ENCODE measurements around the gene SPINT1. TPM values are rescaled to one million over a fixed set of nuclear protein-coding genes. Genes with fewer than 3 reads are reported as not detected.
A peak's percentile ranks its signal among the peaks of the same experiment; 100 is the strongest.
"Not testable (repeated sequence)": the region's sequence is repeated elsewhere in the genome, so short reads cannot be mapped to it uniquely, and the experiment has no call there.

Gene SPINT1
- total and polyA plus RNA-seq, 2 donors (not counting 1 experiment from before 2014, with no cell fraction given) = under 0.01 to 0.09 TPM

GRCh38 chr15:40859206-40859851 is 15.5 kb downstream of the SPINT1 start:
- no peak for TF ChIP-seq EZH2 (IDR thresholded peaks at IDR 0.05; ENCODE audit: low read length, missing control alignments)
- TF ChIP-seq, protein P1, sequence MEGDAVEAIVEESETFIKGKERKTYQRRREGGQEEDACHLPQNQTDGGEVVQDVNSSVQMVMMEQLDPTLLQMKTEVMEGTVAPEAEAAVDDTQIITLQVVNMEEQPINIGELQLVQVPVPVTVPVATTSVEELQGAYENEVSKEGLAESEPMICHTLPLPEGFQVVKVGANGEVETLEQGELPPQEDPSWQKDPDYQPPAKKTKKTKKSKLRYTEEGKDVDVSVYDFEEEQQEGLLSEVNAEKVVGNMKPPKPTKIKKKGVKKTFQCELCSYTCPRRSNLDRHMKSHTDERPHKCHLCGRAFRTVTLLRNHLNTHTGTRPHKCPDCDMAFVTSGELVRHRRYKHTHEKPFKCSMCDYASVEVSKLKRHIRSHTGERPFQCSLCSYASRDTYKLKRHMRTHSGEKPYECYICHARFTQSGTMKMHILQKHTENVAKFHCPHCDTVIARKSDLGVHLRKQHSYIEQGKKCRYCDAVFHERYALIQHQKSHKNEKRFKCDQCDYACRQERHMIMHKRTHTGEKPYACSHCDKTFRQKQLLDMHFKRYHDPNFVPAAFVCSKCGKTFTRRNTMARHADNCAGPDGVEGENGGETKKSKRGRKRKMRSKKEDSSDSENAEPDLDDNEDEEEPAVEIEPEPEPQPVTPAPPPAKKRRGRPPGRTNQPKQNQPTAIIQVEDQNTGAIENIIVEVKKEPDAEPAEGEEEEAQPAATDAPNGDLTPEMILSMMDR (conservative IDR thresholded peaks at IDR 0.05 in 1 of 2, IDR thresholded peaks at IDR 0.05 in 1 of 2; ENCODE audit: low read depth in 1 of 2, low read length in 2 of 2) = peak; percentile 59 to 86
- Histone ChIP-seq H3K36me3 (ENCODE audit: control insufficient read depth, insufficient read depth, low read length) (no peaks in the 10 kb centered on the region), H3K27me3 (ENCODE audit: control insufficient read depth, insufficient read depth, low read length) (no peaks in the 10 kb centered on the region), H4K20me1 (ENCODE audit: control insufficient read depth, extremely low read depth, insufficient read depth, low read length) (no peaks in the 10 kb centered on the region), H3K4me1 (ENCODE audit: control insufficient read depth, extremely low read depth, insufficient read depth, low read length) (no peaks in the 10 kb centered on the region), H2AFZ (ENCODE audit: low read length) (no peak overlapping the region), H3K79me2 (ENCODE audit: control insufficient read depth, insufficient read depth, low read length) (no peaks in the 10 kb centered on the region), H3K4me3 (replicated peaks in 1 of 4; ENCODE audit: control extremely low read depth in 1 of 4, insufficient read depth in 1 of 4, low read depth in 3 of 4, low read length in 4 of 4) (no peak overlapping the region), H3K9me3 (ENCODE audit: control insufficient read depth, insufficient read depth, low read depth, low read length) (no peaks in the 10 kb centered on the region), H3K9ac (ENCODE audit: insufficient read depth, low read length) (no peak overlapping the region), H3K27ac (ENCODE audit: insufficient read depth, low read length) (no peak overlapping the region), H3K4me2 (ENCODE audit: extremely low read depth, insufficient read depth, low read length) (no peak overlapping the region)
- DNase-seq (ENCODE audit: low read depth in 2 of 2) = peak; percentile 62 to 73

GRCh38 chr15:40861147-40861546 is 17.3 kb downstream of the SPINT1 start:
- H2AFZ ChIP-seq (ENCODE audit: low read length); H3K36me3 ChIP-seq (ENCODE audit: control insufficient read depth, insufficient read depth, low read length); DNase-seq (ENCODE audit: low read depth in 2 of 2); H3K79me2 ChIP-seq (ENCODE audit: control insufficient read depth, insufficient read depth, low read length); H3K4me3 ChIP-seq (replicated peaks in 1 of 4; ENCODE audit: control extremely low read depth in 1 of 4, insufficient read depth in 1 of 4, low read depth in 3 of 4, low read length in 4 of 4); H3K4me2 ChIP-seq (ENCODE audit: extremely low read depth, insufficient read depth, low read length); H3K27ac ChIP-seq (ENCODE audit: insufficient read depth, low read length); H4K20me1 ChIP-seq (ENCODE audit: control insufficient read depth, extremely low read depth, insufficient read depth, low read length); H3K9ac ChIP-seq (ENCODE audit: insufficient read depth, low read length); H3K9me3 ChIP-seq (ENCODE audit: control insufficient read depth, insufficient read depth, low read depth, low read length); H3K27me3 ChIP-seq (ENCODE audit: control insufficient read depth, insufficient read depth, low read length); H3K4me1 ChIP-seq (ENCODE audit: control insufficient read depth, extremely low read depth, insufficient read depth, low read length): not testable (repeated sequence)

DNA sequence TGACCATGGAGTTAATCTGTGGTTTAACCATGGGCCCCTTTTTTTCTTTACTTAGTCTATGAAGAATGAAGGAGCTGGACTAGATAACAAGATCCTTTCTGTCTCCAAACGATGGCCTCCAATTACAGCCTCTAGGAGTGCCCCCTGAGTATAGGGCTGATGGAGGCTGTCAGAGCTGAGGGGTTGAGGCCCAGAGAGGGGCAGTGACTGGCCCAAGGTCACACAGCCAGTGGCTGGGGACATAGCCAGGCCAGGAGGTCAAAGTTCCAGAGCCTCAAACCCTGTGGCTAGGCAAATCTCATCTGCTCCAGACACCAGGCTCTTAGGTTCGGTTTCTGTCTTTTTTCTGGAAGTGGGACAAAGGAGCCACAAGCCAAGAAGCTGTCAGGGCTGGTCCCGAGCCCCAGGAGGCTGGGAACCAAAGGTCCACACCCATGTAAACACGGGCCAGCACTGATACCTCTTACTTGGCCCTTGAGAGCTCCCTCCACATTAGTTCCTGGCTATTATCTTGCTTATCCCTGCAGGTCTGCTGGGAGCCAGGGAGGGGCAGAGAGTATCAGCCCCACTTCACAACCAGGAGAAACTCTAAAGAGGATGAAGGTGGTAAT is 19.9 kb downstream of the SPINT1 start:
- Histone ChIP-seq H3K4me2 (ENCODE audit: extremely low read depth, insufficient read depth, low read length) (no peak overlapping the region), H3K9me3 (ENCODE audit: control insufficient read depth, insufficient read depth, low read depth, low read length) (no peaks in the 10 kb centered on the region), H3K36me3 (ENCODE audit: control insufficient read depth, insufficient read depth, low read length) (no peaks in the 10 kb centered on the region), H2AFZ (ENCODE audit: low read length) (no peak overlapping the region), H4K20me1 (ENCODE audit: control insufficient read depth, extremely low read depth, insufficient read depth, low read length) (no peaks in the 10 kb centered on the region), H3K9ac (ENCODE audit: insufficient read depth, low read length) (no peak overlapping the region), H3K4me1 (ENCODE audit: control insufficient read depth, extremely low read depth, insufficient read depth, low read length) (no peaks in the 10 kb centered on the region), H3K4me3 (replicated peaks in 1 of 4; ENCODE audit: control extremely low read depth in 1 of 4, insufficient read depth in 1 of 4, low read depth in 3 of 4, low read length in 4 of 4) (no peak overlapping the region), H3K79me2 (ENCODE audit: control insufficient read depth, insufficient read depth, low read length) (no peaks in the 10 kb centered on the region), H3K27me3 (ENCODE audit: control insufficient read depth, insufficient read depth, low read length) (peaks cover 3% of the 10 kb centered on the region), H3K27ac (ENCODE audit: insufficient read depth, low read length) (no peak overlapping the region)
- TF ChIP-seq, protein P1 (conservative IDR thresholded peaks at IDR 0.05 in 1 of 2, IDR thresholded peaks at IDR 0.05 in 1 of 2; ENCODE audit: low read depth in 1 of 2, low read length in 2 of 2) = no peak
- no peak for TF ChIP-seq EZH2 (IDR thresholded peaks at IDR 0.05; ENCODE audit: low read length, missing control alignments)
- DNase-seq (ENCODE audit: low read depth in 2 of 2) = no peak

Data from fibroblast of lung (primary cell).